Stomach (tissue), 9 donors: ENCODE measurements around the gene CABCOCO1. TPM values are rescaled to one million over a fixed set of nuclear protein-coding genes. Genes with fewer than 3 reads are reported as not detected.

Experiments
- DNase-seq, 2 donors: peaks; one replicate each; pipeline versions ENCODE4 v3.0.0 to v3.0.0-alpha.2; 2013 to 2019
- H3K27ac ChIP-seq, 5 donors: fragments of 200-600 bp in 4 of 5; sonication (generic) in 4 of 5; one replicate each; pipeline ENCODE4 v1.5.1; 2013 to 2019; ENCODE audit warnings: mild to moderate bottlenecking in 1 of 5, moderate library complexity in 1 of 5
- H3K27me3 ChIP-seq, 3 donors: fragments of 200-600 bp; sonication (generic); one replicate each; pipeline ENCODE4 v1.5.1; 2017 to 2019; ENCODE audit warnings: mixed run types in 1 of 3
- H3K36me3 ChIP-seq, 4 donors: fragments of 200-600 bp; sonication (generic); 1 replicate in 3 of 4; 2 replicates in 1 of 4; pipeline ENCODE4 v1.5.1; 2016 to 2019
- H3K4me1 ChIP-seq, 4 donors: fragments of 200-600 bp; sonication (generic); one replicate each; pipeline ENCODE4 v1.5.1; 2016 to 2019
- H3K4me3 ChIP-seq, 4 donors: fragments of 200-600 bp; sonication (generic) in 3 of 4; one replicate each; pipeline ENCODE4 v1.5.1; 2016 to 2019; ENCODE audit warnings: mild to moderate bottlenecking in 1 of 4
- H3K9me3 ChIP-seq, 4 donors: fragments of 200-600 bp; sonication (generic); one replicate each; pipeline ENCODE4 v1.5.1; 2016 to 2019
- EP300 ChIP-seq: sonication (generic); formaldehyde crosslinking; IDR thresholded peaks from one replicate; pipeline ENCODE4 v1.6.1; 2017; ENCODE audit warnings: antibody characterized with exemption
- POLR2A ChIP-seq, 4 donors: fragments of 450-650 bp; IDR thresholded peaks; one replicate each; pipeline ENCODE4 v1.6.1; 2016; ENCODE audit warnings: antibody characterized with exemption in 4 of 4, control low read depth in 2 of 4, mild to moderate bottlenecking in 1 of 4, moderate library complexity in 1 of 4
- POLR2AphosphoS5 ChIP-seq, 3 donors: sonication (generic); formaldehyde crosslinking; IDR thresholded peaks; one replicate each; pipeline ENCODE4 v1.6.1; 2016; ENCODE audit warnings: antibody characterized with exemption in 3 of 3
- WGBS, 5 donors: extraction: QIAGEN DNeasy Blood & Tissue Kit in 3 of 5; methylation state at CpG; one replicate each; pipeline versions ENCODE4 v1.1.5 to v1.1.7; 2013 to 2018; 5-methylcytosine and 5-hydroxymethylcytosine counted together
- intact Hi-C: fragments of 100-400 bp; cut with DNase I; formaldehyde crosslinking; loops from one replicate; pipeline ENCODE4 v1.15.1; 2023; ENCODE audit warnings: low total_unique reads
- polyA plus RNA-seq, 3 donors: library from polyadenylated mRNA; stranded (reverse); fragments of 200-250 nt; gene quantifications; one replicate each; pipeline ENCODE4 v1.2.3, GENCODE V29; 2013
- total RNA-seq, 5 donors: library from RNA; depleted of rRNA; stranded (reverse); fragments of >200 nt; gene quantifications; one replicate each; pipeline versions ENCODE4 v1.1.0 to v1.2.3, GENCODE V29; 2014 to 2016
- TF ChIP-seq, protein P1 (sequence below), 7 experiments: fragments of 450-650 bp in 4 of 7; fragments of 200-600 bp in 3 of 7; sonication (generic) in 3 of 7; IDR thresholded peaks; one replicate each; pipeline ENCODE4 v1.5.1; 2016 to 2019; ENCODE audit warnings: antibody characterized with exemption in 7 of 7, control low read depth in 2 of 7, mild to moderate bottlenecking in 1 of 7
- donor health status: healthy with polysubstance abuse.
- donor health status: Bipolar disorder and iron deficiency.
- donor health status: healthy.

Gene CABCOCO1
- total and polyA plus RNA-seq, 8 donors, result 0.30 to 2.6 (median 1.3) TPM; not detected in 4

GRCh38 chr10:61805091-61805490 lies 142.4 kb downstream of the CABCOCO1 start:
- no peak for TF ChIP-seq EP300
- TF ChIP-seq POLR2A (IDR thresholded peaks at IDR 0.05), result no peak
- no peak for TF ChIP-seq POLR2AphosphoS5 (IDR thresholded peaks at IDR 0.05)
- TF ChIP-seq, protein P1, sequence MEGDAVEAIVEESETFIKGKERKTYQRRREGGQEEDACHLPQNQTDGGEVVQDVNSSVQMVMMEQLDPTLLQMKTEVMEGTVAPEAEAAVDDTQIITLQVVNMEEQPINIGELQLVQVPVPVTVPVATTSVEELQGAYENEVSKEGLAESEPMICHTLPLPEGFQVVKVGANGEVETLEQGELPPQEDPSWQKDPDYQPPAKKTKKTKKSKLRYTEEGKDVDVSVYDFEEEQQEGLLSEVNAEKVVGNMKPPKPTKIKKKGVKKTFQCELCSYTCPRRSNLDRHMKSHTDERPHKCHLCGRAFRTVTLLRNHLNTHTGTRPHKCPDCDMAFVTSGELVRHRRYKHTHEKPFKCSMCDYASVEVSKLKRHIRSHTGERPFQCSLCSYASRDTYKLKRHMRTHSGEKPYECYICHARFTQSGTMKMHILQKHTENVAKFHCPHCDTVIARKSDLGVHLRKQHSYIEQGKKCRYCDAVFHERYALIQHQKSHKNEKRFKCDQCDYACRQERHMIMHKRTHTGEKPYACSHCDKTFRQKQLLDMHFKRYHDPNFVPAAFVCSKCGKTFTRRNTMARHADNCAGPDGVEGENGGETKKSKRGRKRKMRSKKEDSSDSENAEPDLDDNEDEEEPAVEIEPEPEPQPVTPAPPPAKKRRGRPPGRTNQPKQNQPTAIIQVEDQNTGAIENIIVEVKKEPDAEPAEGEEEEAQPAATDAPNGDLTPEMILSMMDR (IDR thresholded peaks at IDR 0.05), result no peak
- intact Hi-C loops, result no loop called here
- WGBS, 5 donors, result 95 to 100% (median 98%) methylated on average over 3 of the region's 3 CpGs

GRCh38 chr10:61810263-61810662 lies 147.5 kb downstream of the CABCOCO1 start:
- TF ChIP-seq EP300 (no peak), POLR2A (IDR thresholded peaks at IDR 0.05) (no peak), POLR2AphosphoS5 (IDR thresholded peaks at IDR 0.05) (no peak)
- TF ChIP-seq, protein P1 (IDR thresholded peaks at IDR 0.05), result no peak
- H3K27ac ChIP-seq, result no peak overlapping the region
- intact Hi-C loops, result no loop called here
- no peak overlapping the region for H3K4me3 ChIP-seq
- H3K4me1 ChIP-seq, result no peaks in the 10 kb centered on the region
- H3K36me3 ChIP-seq, result no peaks in the 10 kb centered on the region
- no peaks in the 10 kb centered on the region for H3K9me3 ChIP-seq
- no peaks in the 10 kb centered on the region for H3K27me3 ChIP-seq
- no peak for DNase-seq
- WGBS, 5 donors, result 93 to 98% (median 96%) methylated on average over 2 of the region's 2 CpGs

More at GRCh38 chr10:61805091-61805490, 142.4 kb downstream of the CABCOCO1 start:
- Histone ChIP-seq H3K4me3 (no peak overlapping the region), H3K27me3 (no peaks in the 10 kb centered on the region), H3K9me3 (no peaks in the 10 kb centered on the region), H3K27ac (no peak overlapping the region), H3K36me3 (no peaks in the 10 kb centered on the region), H3K4me1 (no peaks in the 10 kb centered on the region)
- DNase-seq, result no peak

DNA sequence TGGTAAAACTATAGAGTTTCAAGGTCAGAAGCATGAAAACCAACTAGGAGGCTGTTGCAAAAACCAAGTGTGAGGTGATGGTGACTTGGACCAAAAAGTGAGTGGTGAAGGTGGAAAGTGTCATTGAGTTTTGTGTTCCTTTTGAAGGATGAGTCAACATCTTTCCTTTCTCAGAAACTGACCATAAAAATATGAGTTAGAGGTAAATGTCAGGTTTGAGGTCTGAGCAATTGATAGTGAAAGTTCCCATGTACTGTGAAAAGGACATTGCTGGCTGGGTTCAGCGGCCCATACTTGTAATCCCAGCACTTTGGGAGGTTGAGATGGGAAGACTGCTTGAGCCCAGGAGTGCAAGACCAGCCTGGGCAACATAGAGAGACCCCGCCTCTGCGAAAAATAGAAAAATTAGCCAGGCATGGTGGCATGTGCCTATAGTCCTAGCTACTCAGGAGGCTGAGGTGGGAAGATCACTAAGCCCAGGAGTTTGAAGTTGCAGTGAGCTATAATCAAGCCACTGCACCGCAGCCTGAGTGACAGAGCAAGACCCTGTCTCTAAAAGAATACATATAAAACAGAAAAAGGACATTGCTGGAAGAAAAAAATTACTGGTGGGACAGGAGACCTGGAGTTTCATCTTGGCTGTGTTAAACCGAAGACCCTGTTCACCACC lies 149.5 kb downstream of the CABCOCO1 start:
- Histone ChIP-seq H3K27me3 (no peaks in the 10 kb centered on the region), H3K9me3 (no peaks in the 10 kb centered on the region), H3K27ac (no peak overlapping the region), H3K36me3 (no peaks in the 10 kb centered on the region), H3K4me1 (no peaks in the 10 kb centered on the region), H3K4me3 (no peak overlapping the region)
- intact Hi-C loops, result no loop called here
- DNase-seq, result no peak
- TF ChIP-seq, protein P1 (IDR thresholded peaks at IDR 0.05), result no peak
- no peak for TF ChIP-seq POLR2AphosphoS5 (IDR thresholded peaks at IDR 0.05)
- TF ChIP-seq EP300, result no peak
- TF ChIP-seq POLR2A (IDR thresholded peaks at IDR 0.05), result no peak
- 79 to 97% (median 95%) methylated on average over 5 of the region's 5 CpGs for WGBS, 5 donors

GRCh38 chr10:61812920-61813319 lies 150.2 kb downstream of the CABCOCO1 start:
- H3K36me3 ChIP-seq, result no peaks in the 10 kb centered on the region
- 79 to 90% (median 87%) methylated on average over 3 of the region's 3 CpGs for WGBS, 5 donors
- no peak for DNase-seq
- H3K9me3 ChIP-seq, result no peaks in the 10 kb centered on the region
- no peak overlapping the region for H3K27ac ChIP-seq
- TF ChIP-seq, protein P1 (IDR thresholded peaks at IDR 0.05), result no peak
- no peak for TF ChIP-seq POLR2AphosphoS5 (IDR thresholded peaks at IDR 0.05)
- no peak for TF ChIP-seq POLR2A (IDR thresholded peaks at IDR 0.05)
- no peak for TF ChIP-seq EP300
- intact Hi-C loops, result no loop called here
- no peaks in the 10 kb centered on the region for H3K4me1 ChIP-seq
- H3K27me3 ChIP-seq, result no peaks in the 10 kb centered on the region
- no peak overlapping the region for H3K4me3 ChIP-seq
